K562 (cell line): ENCODE data around the gene STRIP1.

Experiments used
- CAMTA2 ChIP-seq: fragments of 250-450 bp; sonication (Bioruptor Pico); conservative IDR thresholded peaks from 2 replicates; pipeline ENCODE4 v1.5.1; 2022
- SMARCA5 ChIP-seq: fragments of 450-650 bp; IDR thresholded peaks from 2 replicates; pipeline ENCODE4 v1.6.1; 2016
- TEAD4 ChIP-seq, 2 experiments: sonication (generic) in 1 of 2; formaldehyde crosslinking in 1 of 2; IDR thresholded peaks; 2 replicates each; pipeline versions ENCODE4 v1.6.1 to v1.8.0; 2012 to 2022; ENCODE audit warnings: borderline replicate concordance in 1 of 2, inconsistent platforms in 1 of 2, low read length in 1 of 2, mild to moderate bottlenecking in 1 of 2, missing genetic modification reagents in 1 of 2

GRCh38 chr1:110002695-110003094 is 31.7 kb upstream of the STRIP1 start:
- no peak for TF ChIP-seq CAMTA2 (CRISPR knock-in tag)
- no peak for TF ChIP-seq TEAD4 (IDR thresholded peaks at IDR 0.05; ENCODE audit: low read length)
- no peak for TF ChIP-seq TEAD4 (CRISPR knock-in tag; IDR thresholded peaks at IDR 0.05; ENCODE audit: borderline replicate concordance)
- TF ChIP-seq SMARCA5 = no peak
